Astrocyte of the spinal cord (primary cell): ENCODE results near the gene PRPF19.
A peak's percentile ranks its signal among the peaks of the same experiment; 100 is the strongest.

ENCODE experiments used
- DNase-seq: peaks from one replicate; pipeline ENCODE4 v3.0.0; 2011; ENCODE audit warnings: low read depth, low spot score
- H3K4me3 ChIP-seq: 2 replicates; pipeline ENCODE4 v1.5.1; 2011; ENCODE audit warnings: low read depth, mild to moderate bottlenecking, low read length, moderate library complexity
- in situ Hi-C: cut with HindIII; loops from 2 replicates; pipeline ENCODE4 v1.10.0; 2017; ENCODE audit warnings: low sequenced_read_pairs
- TF ChIP-seq, protein P1 (sequence below): IDR thresholded peaks from 2 replicates; pipeline ENCODE4 v1.5.1; 2012; ENCODE audit warnings: low read depth, mild to moderate bottlenecking, low read length, inconsistent platforms

PRPF19 gene

DNA sequence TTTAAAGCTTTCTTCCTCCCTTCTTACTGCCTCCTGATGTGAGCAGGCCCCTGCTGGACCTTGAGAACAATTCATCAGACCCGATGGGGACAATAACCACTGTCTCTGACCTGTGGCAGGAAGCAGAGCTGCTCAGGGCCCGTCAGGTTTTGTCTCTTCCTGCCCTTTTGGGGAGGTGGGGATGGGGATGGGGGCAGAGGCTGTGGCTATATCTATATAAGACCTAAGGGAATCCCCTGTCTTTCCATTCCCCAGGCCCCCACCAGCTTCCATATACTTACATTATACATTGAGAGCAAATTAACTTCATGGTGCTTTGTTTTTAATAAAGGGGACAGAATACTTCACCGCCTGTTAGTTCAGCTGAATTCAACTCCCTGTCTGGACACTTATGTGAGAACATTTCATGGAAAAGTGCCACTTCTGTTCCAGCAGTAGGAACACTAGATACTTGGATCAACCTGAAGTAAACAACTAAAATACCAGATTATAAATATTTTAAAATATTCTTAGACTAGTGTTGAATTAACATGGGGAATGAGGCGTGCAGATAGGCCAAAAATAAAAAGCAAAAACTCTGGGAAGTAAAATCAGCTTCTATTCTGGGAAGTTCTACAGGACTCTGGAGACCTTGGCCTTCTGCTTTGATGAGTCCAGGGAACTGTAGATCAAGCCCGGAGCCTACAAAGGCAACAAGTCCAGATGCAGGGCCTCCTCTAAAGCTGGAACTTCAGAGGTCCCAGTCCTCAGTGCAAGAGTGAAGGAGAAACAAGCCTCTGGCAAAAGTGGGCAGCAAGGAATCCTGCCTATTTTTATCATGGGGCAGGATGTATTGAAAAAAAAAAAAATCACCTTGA is 27.9 kb downstream of the PRPF19 start:
- TF ChIP-seq, protein P1, sequence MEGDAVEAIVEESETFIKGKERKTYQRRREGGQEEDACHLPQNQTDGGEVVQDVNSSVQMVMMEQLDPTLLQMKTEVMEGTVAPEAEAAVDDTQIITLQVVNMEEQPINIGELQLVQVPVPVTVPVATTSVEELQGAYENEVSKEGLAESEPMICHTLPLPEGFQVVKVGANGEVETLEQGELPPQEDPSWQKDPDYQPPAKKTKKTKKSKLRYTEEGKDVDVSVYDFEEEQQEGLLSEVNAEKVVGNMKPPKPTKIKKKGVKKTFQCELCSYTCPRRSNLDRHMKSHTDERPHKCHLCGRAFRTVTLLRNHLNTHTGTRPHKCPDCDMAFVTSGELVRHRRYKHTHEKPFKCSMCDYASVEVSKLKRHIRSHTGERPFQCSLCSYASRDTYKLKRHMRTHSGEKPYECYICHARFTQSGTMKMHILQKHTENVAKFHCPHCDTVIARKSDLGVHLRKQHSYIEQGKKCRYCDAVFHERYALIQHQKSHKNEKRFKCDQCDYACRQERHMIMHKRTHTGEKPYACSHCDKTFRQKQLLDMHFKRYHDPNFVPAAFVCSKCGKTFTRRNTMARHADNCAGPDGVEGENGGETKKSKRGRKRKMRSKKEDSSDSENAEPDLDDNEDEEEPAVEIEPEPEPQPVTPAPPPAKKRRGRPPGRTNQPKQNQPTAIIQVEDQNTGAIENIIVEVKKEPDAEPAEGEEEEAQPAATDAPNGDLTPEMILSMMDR, result no peak
- no peak overlapping the region for H3K4me3 ChIP-seq
- in situ Hi-C loops, result no loop called here

DNA sequence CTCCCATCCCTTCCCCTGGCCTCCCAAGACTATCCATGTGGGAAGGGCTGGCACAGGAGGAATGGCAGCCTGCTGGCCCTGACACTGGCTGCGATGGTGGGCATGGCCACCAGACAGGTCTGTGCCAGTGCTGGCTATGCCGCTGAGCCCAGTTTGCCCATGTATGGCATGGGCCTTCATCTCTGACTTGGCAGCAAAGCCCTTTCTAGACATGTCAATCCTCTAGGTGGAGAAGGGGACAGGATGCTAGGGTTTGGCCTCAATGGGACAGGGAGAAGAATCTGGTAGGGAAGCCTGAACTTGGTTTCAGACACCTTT is 30.3 kb downstream of the PRPF19 start:
- TF ChIP-seq, protein P1, result no peak
- no peak for DNase-seq
- H3K4me3 ChIP-seq, result no peak overlapping the region
- in situ Hi-C loops, result no loop called here

More for the DNA sequence above, 27.9 kb downstream of the PRPF19 start:
- DNase-seq, result no peak

DNA sequence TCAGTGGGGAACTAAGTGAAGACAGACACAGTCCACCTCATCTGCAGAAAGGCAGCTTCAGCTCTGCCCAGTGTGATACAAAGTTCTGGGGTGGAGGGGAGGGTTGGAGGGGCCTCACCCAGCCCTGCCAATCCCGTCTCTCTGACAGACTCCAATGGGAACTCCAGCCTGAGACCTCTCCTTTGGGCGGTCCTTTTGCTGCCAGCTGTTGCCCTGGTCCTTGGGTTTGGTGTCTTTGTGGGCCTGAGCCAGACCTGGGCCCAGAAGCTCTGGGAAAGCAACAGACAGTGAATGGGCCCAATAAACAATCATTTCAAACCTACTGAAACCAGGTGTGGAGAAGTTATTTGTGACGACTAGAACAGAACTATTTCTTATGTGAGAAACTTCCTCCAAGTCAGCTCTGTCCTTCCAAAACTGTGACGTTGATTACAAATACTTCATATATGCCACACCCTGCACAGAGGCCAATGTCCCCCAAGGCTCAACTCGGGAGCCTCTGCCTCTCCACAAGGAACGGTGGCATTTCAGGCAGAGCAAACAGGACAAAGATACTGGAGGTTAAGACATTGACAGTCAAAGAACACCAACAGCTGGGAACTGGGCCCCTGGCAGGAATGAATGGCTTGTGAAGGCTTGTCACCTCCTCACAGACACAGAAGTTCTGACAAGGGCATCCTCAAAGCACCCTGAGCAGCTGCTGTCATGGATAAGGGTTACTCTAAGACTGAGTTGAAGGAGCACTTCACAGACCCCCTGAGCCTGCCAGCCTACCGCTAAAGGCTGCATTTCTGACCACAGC is 30.8 kb downstream of the PRPF19 start:
- in situ Hi-C loops, result no loop called here
- TF ChIP-seq, protein P1, result no peak
- no peak overlapping the region for H3K4me3 ChIP-seq
- no peak for DNase-seq

DNA sequence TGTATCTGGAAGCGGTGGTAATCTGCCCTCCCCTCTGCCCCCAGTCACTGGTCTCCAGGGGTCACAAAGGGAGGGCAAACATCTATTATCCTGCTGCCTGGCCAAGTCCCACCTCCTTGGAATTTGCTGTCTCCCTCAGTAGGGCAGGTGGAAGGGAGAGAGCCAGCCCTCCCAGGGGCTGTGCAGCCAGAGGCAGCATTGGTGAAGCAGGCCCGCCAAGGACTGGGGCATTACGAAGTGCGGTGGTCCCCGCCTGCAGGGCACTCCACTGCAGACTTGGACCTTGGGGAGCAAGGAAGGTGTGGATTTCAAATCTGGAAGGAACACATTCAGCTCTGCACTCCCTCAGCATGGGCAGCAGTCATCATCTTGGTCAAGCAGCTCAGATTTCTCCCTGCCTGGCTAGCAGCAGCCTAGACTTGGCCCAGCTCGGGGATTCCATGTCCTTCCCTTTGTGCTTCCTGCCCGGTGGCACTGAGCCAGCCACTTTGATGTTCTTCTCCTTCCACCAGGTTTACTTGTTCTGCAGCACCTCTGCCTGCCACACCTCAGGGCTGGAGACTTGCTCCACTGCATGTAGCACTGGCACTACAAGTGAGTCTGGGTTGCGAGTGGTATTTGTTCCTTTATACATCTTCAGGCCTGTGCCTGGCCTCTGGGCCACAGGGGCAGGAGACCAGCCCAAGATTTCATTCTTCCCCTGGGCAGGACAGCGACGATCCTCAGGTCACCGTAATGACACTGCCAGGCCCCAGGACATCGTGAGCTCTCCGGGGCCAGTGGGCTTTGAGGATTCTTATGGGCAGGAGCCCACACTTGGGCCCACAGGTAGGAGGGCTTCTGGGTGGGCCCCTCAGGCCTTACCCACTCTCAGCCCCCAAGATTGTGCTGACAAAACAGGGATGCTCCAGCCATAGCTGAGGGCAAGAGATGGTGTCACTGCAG is 31.7 kb downstream of the PRPF19 start:
- in situ Hi-C loops, result no loop called here
- no peak overlapping the region for H3K4me3 ChIP-seq
- DNase-seq, result no peak
- TF ChIP-seq, protein P1, result no peak

DNA sequence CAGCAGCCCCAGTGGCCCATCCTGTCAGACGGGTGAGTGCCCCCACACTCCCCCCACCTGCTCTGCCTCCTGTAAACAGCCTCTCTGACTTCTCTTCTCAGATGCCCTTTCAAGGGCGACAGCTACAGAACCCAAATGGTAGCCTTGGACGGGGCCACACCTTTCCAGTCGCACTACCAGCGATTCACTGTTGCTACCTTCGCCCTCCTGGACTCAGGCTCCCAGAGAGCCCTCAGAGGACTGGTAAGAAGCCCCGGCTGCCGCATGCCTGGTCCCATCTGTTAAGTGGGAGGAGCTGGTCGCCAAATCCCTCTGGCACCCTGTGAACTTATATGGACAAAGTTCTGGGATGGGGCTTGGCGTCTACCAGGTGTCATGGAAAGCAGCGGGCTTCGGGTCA is 32.9 kb downstream of the PRPF19 start:
- TF ChIP-seq, protein P1, result no peak

DNA sequence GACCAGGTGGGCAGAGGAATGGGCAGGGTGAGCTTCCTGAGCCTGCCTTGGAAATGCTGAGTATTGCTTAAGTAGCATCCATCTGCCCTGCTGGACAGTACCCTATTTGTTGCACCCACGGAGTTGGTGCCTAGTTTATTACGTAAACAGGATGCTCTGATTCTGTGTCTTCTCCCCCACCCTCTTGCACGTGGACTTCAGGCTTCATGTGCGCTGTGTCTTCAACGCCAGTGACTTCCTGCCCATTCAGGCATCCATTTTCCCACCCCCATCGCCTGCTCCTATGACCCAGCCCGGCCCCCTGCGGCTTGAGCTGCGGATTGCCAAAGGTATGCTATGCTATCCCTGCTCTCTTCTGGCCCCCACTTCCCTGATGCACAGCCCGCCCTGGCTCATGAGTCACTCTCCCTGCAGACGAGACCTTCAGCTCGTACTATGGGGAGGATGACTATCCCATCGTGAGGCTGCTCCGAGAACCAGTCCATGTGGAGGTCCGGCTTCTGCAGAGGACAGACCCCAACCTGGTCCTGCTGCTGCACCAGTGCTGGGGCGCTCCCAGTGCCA is 33.3 kb downstream of the PRPF19 start:
- in situ Hi-C loops, result no loop called here
- H3K4me3 ChIP-seq, result no peak overlapping the region
- peak; percentile 93 for DNase-seq
- TF ChIP-seq, protein P1, result no peak

More for the DNA sequence above, 32.9 kb downstream of the PRPF19 start:
- DNase-seq, result no peak
- in situ Hi-C loops, result no loop called here
- no peak overlapping the region for H3K4me3 ChIP-seq
